Measurements from ENCODE around the gene LARP4B. TPM values are rescaled to one million over a fixed set of nuclear protein-coding genes. Genes with fewer than 3 reads are reported as not detected.

LARP4B gene
- polyA plus RNA-seq, 1 of the 3 experiments (the other 2 are of a cell fraction) = 23.3 TPM

- TF ChIP-seq PBX3 (IDR thresholded peaks at IDR 0.05) = no peak
Observed at GRCh38 chr10:963655-964054, 32.1 kb upstream of the LARP4B start (continued).

- WGBS (ENCODE audit: low lambda C conversion rate) = 63% methylated on average over 5 of the region's 5 CpGs
- H3K4me1 ChIP-seq (ENCODE audit: control insufficient read depth in 1 of 2, insufficient read depth in 2 of 2, low read depth in 1 of 2, low read length in 1 of 2) = no peaks in the 10 kb centered on the region
- H3K4me3 ChIP-seq (ENCODE audit: low read depth in 2 of 2, low read length in 1 of 2) = no peak overlapping the region
- ChIA-PET POLR2A (interaction anchor here (1.1 kb wide), 1 partner anchor 32 kb away, joined by 3 read pairs; the partner anchor contains the start of gene LARP4B), CTCF (interaction anchor here (1.3 kb wide), 1 partner anchor 11 kb away, joined by 4 read pairs; no protein-coding TSS in a partner anchor)
- H3K4me2 ChIP-seq = no peak overlapping the region
- no peaks in the 10 kb centered on the region for H3K79me2 ChIP-seq (ENCODE audit: insufficient read depth)
- no peaks in the 10 kb centered on the region for H3K9me3 ChIP-seq
- no peaks in the 10 kb centered on the region for H3K9me2 ChIP-seq
- no peaks in the 10 kb centered on the region for H3F3A ChIP-seq (replicated peaks; ENCODE audit: insufficient read depth)
- H3K27me3 ChIP-seq (ENCODE audit: insufficient read depth) = no peaks in the 10 kb centered on the region
- H4K20me1 ChIP-seq (ENCODE audit: insufficient read depth) = no peaks in the 10 kb centered on the region
- TF ChIP-seq NFIC (IDR thresholded peaks at IDR 0.05; ENCODE audit: borderline replicate concordance) (no peak), SIN3A (IDR thresholded peaks at IDR 0.05; ENCODE audit: borderline replicate concordance, low read depth, low read length) (no peak), RAD21 (IDR thresholded peaks at IDR 0.05; ENCODE audit: low read length) (no peak), MAX (IDR thresholded peaks at IDR 0.05; ENCODE audit: low read depth) (no peak), IRF3 (IDR thresholded peaks at IDR 0.05; ENCODE audit: low read depth, low read length) (no peak), MXI1 (IDR thresholded peaks at IDR 0.05; ENCODE audit: low read depth, low read length) (no peak), RFX5 (IDR thresholded peaks at IDR 0.05; ENCODE audit: low read length) (no peak), TCF12 (IDR thresholded peaks at IDR 0.05) (no peak), PBX3 (IDR thresholded peaks at IDR 0.05) (no peak), JUND (IDR thresholded peaks at IDR 0.05) (no peak), FOXM1 (IDR thresholded peaks at IDR 0.05; ENCODE audit: low read depth) (no peak), RXRA (IDR thresholded peaks at IDR 0.05; ENCODE audit: borderline replicate concordance, low read depth) (no peak), NRF1 (IDR thresholded peaks at IDR 0.05; ENCODE audit: low read depth, low read length) (no peak), YY1 (IDR thresholded peaks at IDR 0.05; ENCODE audit: low read depth) (no peak), GATA2 (CRISPR knock-in tag; IDR thresholded peaks at IDR 0.05) (no peak), CHD2 (IDR thresholded peaks at IDR 0.05; ENCODE audit: low read length, partially characterized antibody) (no peak), RCOR1 (IDR thresholded peaks at IDR 0.05; ENCODE audit: low read length) (no peak), ZBTB33 (IDR thresholded peaks at IDR 0.05; ENCODE audit: borderline replicate concordance, low read depth) (no peak), USF2 (IDR thresholded peaks at IDR 0.05; ENCODE audit: borderline replicate concordance, low read depth, low read length) (no peak)
- H2AFZ ChIP-seq (ENCODE audit: low read depth) = no peak overlapping the region
- H3K36me3 ChIP-seq (replicated peaks in 1 of 2; ENCODE audit: control insufficient read depth in 1 of 2, insufficient read depth in 2 of 2, low read length in 1 of 2) = no peaks in the 10 kb centered on the region
- H3K27ac ChIP-seq (ENCODE audit: low read depth in 2 of 2, low read length in 1 of 2) = no peak overlapping the region
- DNase-seq = no peak
- H3K9ac ChIP-seq = no peak overlapping the region
Observed at GRCh38 chr10:963186-963585, 31.7 kb upstream of the LARP4B start.
